CD8-positive, alpha-beta memory T cell (primary cell): ENCODE data around the gene TCF7L2. TPM values are rescaled to one million over a fixed set of nuclear protein-coding genes. Genes with fewer than 3 reads are reported as not detected.

Experiments
- CTCF ChIA-PET: fragments of 350-600 bp; sonication (Branson Sonifier 250); formaldehyde crosslinking; loops from one replicate; lab custom pipeline; 2021; ENCODE audit warnings: antibody characterized with exemption; lab: Charles Lee
- POLR2A ChIA-PET: fragments of 350-600 bp; sonication (Branson Sonifier 250); formaldehyde crosslinking; loops from one replicate; lab custom pipeline; 2021; ENCODE audit warnings: antibody characterized with exemption; lab: Charles Lee
- DNase-seq, 5 donors: peaks; one replicate each; pipeline versions ENCODE4 v3.0.0 to v3.0.0-alpha.2; 2020 to 2022; ENCODE audit warnings: mixed read lengths in 1 of 5
- H3K27ac ChIP-seq: one replicate; pipeline ENCODE4 v1.7.0; 2013; ENCODE audit warnings: low read depth, mild to moderate bottlenecking, low read length, moderate library complexity
- H3K27me3 ChIP-seq: 2 replicates; pipeline ENCODE4 v1.7.0; 2013; ENCODE audit warnings: low read length, mild to moderate bottlenecking; ENCODE audit not compliant: insufficient read depth, poor library complexity, severe bottlenecking
- H3K36me3 ChIP-seq: 2 replicates; pipeline ENCODE4 v1.7.0; 2013; ENCODE audit warnings: mild to moderate bottlenecking, low read length, moderate library complexity; ENCODE audit not compliant: insufficient read depth
- H3K4me1 ChIP-seq: 2 replicates; pipeline ENCODE4 v1.7.0; 2013; ENCODE audit warnings: mild to moderate bottlenecking, low read length, moderate library complexity; ENCODE audit not compliant: insufficient read depth
- H3K4me3 ChIP-seq: 2 replicates; pipeline ENCODE4 v1.7.0; 2013; ENCODE audit warnings: mild to moderate bottlenecking, low read length
- H3K9me3 ChIP-seq: 2 replicates; pipeline ENCODE4 v1.7.0; 2013; ENCODE audit warnings: mild to moderate bottlenecking, low read length
- H3K27ac Mint-ChIP-seq, 8 donors: one replicate each; pipeline ENCODE4 v1.8.0; 2020 to 2021; ENCODE audit warnings: mixed read lengths in 8 of 8, mild to moderate bottlenecking in 6 of 8, inconsistent platforms in 3 of 8, moderate library complexity in 3 of 8
- H3K27me3 Mint-ChIP-seq, 2 donors: one replicate each; pipeline ENCODE4 v1.8.0; 2020 to 2021; ENCODE audit warnings: mixed read lengths in 2 of 2, mild to moderate bottlenecking in 1 of 2, moderate library complexity in 1 of 2
- H3K36me3 Mint-ChIP-seq, 3 donors: one replicate each; pipeline ENCODE4 v1.8.0; 2020 to 2021; ENCODE audit warnings: mixed read lengths in 3 of 3, inconsistent platforms in 1 of 3, mild to moderate bottlenecking in 1 of 3
- H3K4me1 Mint-ChIP-seq, 3 donors: one replicate each; pipeline ENCODE4 v1.8.0; 2020 to 2021; ENCODE audit warnings: mixed read lengths in 3 of 3, inconsistent platforms in 1 of 3, mild to moderate bottlenecking in 1 of 3
- H3K4me3 Mint-ChIP-seq, 7 donors: one replicate each; pipeline ENCODE4 v1.8.0; 2020 to 2021; ENCODE audit warnings: mixed read lengths in 7 of 7, mild to moderate bottlenecking in 6 of 7, moderate library complexity in 4 of 7, inconsistent platforms in 2 of 7
- H3K9me3 Mint-ChIP-seq, 5 donors: one replicate each; pipeline ENCODE4 v1.8.0; 2020 to 2022; ENCODE audit warnings: mixed read lengths in 5 of 5, mild to moderate bottlenecking in 3 of 5, moderate library complexity in 2 of 5, inconsistent platforms in 1 of 5
- polyA plus RNA-seq: library from polyadenylated mRNA; unstranded; fragments of 300-500 nt; fragmentation: Illumina TruSeq; gene quantifications from one replicate; pipeline ENCODE4 v1.2.3, GENCODE V29; 2021
- total RNA-seq, 2 experiments: library from RNA; stranded (reverse); gene quantifications; one replicate each; pipeline ENCODE4 v1.2.3, GENCODE V29; 2021

Gene TCF7L2
- total and polyA plus RNA-seq, 3 experiments from 2014 or later: 0.81 to 1.8 (median 0.89) TPM

- ChIA-PET CTCF (no interaction called here), POLR2A (no interaction called here)
- H3K27me3 ChIP-seq: no peaks in the 10 kb centered on the region
- Mint-ChIP-seq H3K27ac (no peak overlapping the region), H3K4me3 (no peak overlapping the region), H3K27me3 (no peaks in the 10 kb centered on the region), H3K4me1 (no peaks in the 10 kb centered on the region), H3K9me3 (no peaks in the 10 kb centered on the region), H3K36me3 (peaks cover 0 to 3% (median 0%) of the 10 kb centered on the region in 3 donors)
- H3K36me3 ChIP-seq: no peaks in the 10 kb centered on the region
- no peaks in the 10 kb centered on the region for H3K4me1 ChIP-seq
- no peak for DNase-seq
- no peak overlapping the region for H3K4me3 ChIP-seq
- no peaks in the 10 kb centered on the region for H3K9me3 ChIP-seq
- no peak overlapping the region for H3K27ac ChIP-seq
Measured at GRCh38 chr10:113078282-113078907, 128.3 kb downstream of the TCF7L2 start.

GRCh38 chr10:113080061-113080924 lies 130.2 kb downstream of the TCF7L2 start:
- no peaks in the 10 kb centered on the region for H3K9me3 Mint-ChIP-seq
- no peaks in the 10 kb centered on the region for H3K36me3 Mint-ChIP-seq
- no peaks in the 10 kb centered on the region for H3K4me1 Mint-ChIP-seq
- no peak overlapping the region for H3K27ac Mint-ChIP-seq
- Histone ChIP-seq H3K27me3 (no peaks in the 10 kb centered on the region), H3K9me3 (no peaks in the 10 kb centered on the region), H3K36me3 (no peaks in the 10 kb centered on the region), H3K4me1 (no peaks in the 10 kb centered on the region), H3K27ac (no peak overlapping the region), H3K4me3 (no peak overlapping the region)
- ChIA-PET POLR2A (no interaction called here), CTCF (no interaction called here)
- H3K27me3 Mint-ChIP-seq: no peaks in the 10 kb centered on the region
- DNase-seq: no peak
- H3K4me3 Mint-ChIP-seq: no peak overlapping the region

GRCh38 chr10:113080925-113081229 lies 130.8 kb downstream of the TCF7L2 start:
- no peaks in the 10 kb centered on the region for H3K9me3 Mint-ChIP-seq
- Histone ChIP-seq H3K9me3 (no peaks in the 10 kb centered on the region), H3K4me3 (no peak overlapping the region), H3K27ac (no peak overlapping the region), H3K36me3 (no peaks in the 10 kb centered on the region), H3K4me1 (no peaks in the 10 kb centered on the region), H3K27me3 (no peaks in the 10 kb centered on the region)
- H3K27me3 Mint-ChIP-seq: no peaks in the 10 kb centered on the region
- no peak for DNase-seq
- no peaks in the 10 kb centered on the region for H3K36me3 Mint-ChIP-seq
- no peak overlapping the region for H3K27ac Mint-ChIP-seq
- ChIA-PET POLR2A (no interaction called here), CTCF (no interaction called here)
- no peaks in the 10 kb centered on the region for H3K4me1 Mint-ChIP-seq
- H3K4me3 Mint-ChIP-seq: no peak overlapping the region

GRCh38 chr10:113084031-113084430 lies 134.0 kb downstream of the TCF7L2 start:
- H3K27me3 Mint-ChIP-seq: no peaks in the 10 kb centered on the region

GRCh38 chr10:113085776-113086175 lies 135.7 kb downstream of the TCF7L2 start:
- peaks cover 0 to 3% (median 0%) of the 10 kb centered on the region in 3 donors for H3K36me3 Mint-ChIP-seq
- Histone ChIP-seq H3K4me3 (no peak overlapping the region), H3K27ac (no peak overlapping the region), H3K36me3 (no peaks in the 10 kb centered on the region), H3K27me3 (no peaks in the 10 kb centered on the region), H3K4me1 (no peaks in the 10 kb centered on the region), H3K9me3 (no peaks in the 10 kb centered on the region)
- H3K4me3 Mint-ChIP-seq: no peak overlapping the region
- no peaks in the 10 kb centered on the region for H3K9me3 Mint-ChIP-seq
- ChIA-PET POLR2A (no interaction called here), CTCF (no interaction called here)
- peak overlapping the region in 1 of 8 donors; percentile 39 for H3K27ac Mint-ChIP-seq
- H3K27me3 Mint-ChIP-seq: no peaks in the 10 kb centered on the region
- no peaks in the 10 kb centered on the region for H3K4me1 Mint-ChIP-seq
- no peak for DNase-seq

More at GRCh38 chr10:113084031-113084430, 134.0 kb downstream of the TCF7L2 start:
- no peaks in the 10 kb centered on the region for H3K36me3 ChIP-seq
- no peaks in the 10 kb centered on the region for H3K4me1 Mint-ChIP-seq
- POLR2A ChIA-PET: no interaction called here
- no peak overlapping the region for H3K27ac Mint-ChIP-seq
- no peak overlapping the region for H3K27ac ChIP-seq
- no peaks in the 10 kb centered on the region for H3K9me3 Mint-ChIP-seq
- no peak overlapping the region for H3K4me3 Mint-ChIP-seq
- no peak for DNase-seq
- peaks cover 0 to 3% (median 0%) of the 10 kb centered on the region in 3 donors for H3K36me3 Mint-ChIP-seq
- H3K4me1 ChIP-seq: no peaks in the 10 kb centered on the region
- H3K4me3 ChIP-seq: no peak overlapping the region
- no peaks in the 10 kb centered on the region for H3K9me3 ChIP-seq
- CTCF ChIA-PET: no interaction called here
- H3K27me3 ChIP-seq: no peaks in the 10 kb centered on the region

GRCh38 chr10:113086282-113086681 lies 136.2 kb downstream of the TCF7L2 start:
- Mint-ChIP-seq H3K27ac (no peak overlapping the region), H3K9me3 (no peaks in the 10 kb centered on the region), H3K36me3 (peaks cover 0 to 3% (median 0%) of the 10 kb centered on the region in 3 donors), H3K27me3 (no peaks in the 10 kb centered on the region), H3K4me1 (no peaks in the 10 kb centered on the region), H3K4me3 (no peak overlapping the region)
- H3K4me3 ChIP-seq: no peak overlapping the region
- ChIA-PET CTCF (no interaction called here), POLR2A (no interaction called here)
- no peak for DNase-seq
- no peaks in the 10 kb centered on the region for H3K27me3 ChIP-seq
- H3K36me3 ChIP-seq: no peaks in the 10 kb centered on the region
- no peak overlapping the region for H3K27ac ChIP-seq
- no peaks in the 10 kb centered on the region for H3K4me1 ChIP-seq
- no peaks in the 10 kb centered on the region for H3K9me3 ChIP-seq

- DNase-seq: no peak
- ChIA-PET POLR2A (no interaction called here), CTCF (interaction anchor here (1.2 kb wide), 1 partner anchor 9 kb away, joined by 3 read pairs; no protein-coding TSS in a partner anchor)
- Histone ChIP-seq H3K27ac (no peak overlapping the region), H3K4me1 (no peaks in the 10 kb centered on the region), H3K4me3 (no peak overlapping the region), H3K36me3 (no peaks in the 10 kb centered on the region), H3K27me3 (no peaks in the 10 kb centered on the region), H3K9me3 (no peaks in the 10 kb centered on the region)
- Mint-ChIP-seq H3K27ac (no peak overlapping the region), H3K4me3 (no peak overlapping the region), H3K27me3 (no peaks in the 10 kb centered on the region), H3K36me3 (peaks cover 0 to 6% (median 4%) of the 10 kb centered on the region in 3 donors), H3K9me3 (no peaks in the 10 kb centered on the region), H3K4me1 (peaks cover 0 to 4% (median 0%) of the 10 kb centered on the region in 3 donors)
Measured at GRCh38 chr10:113087165-113088029, 137.3 kb downstream of the TCF7L2 start.
